Mesenchymal stem cell (in vitro differentiated cells and primary cell): ENCODE data around the gene LRRC37B.
"Not testable (repeated sequence)": the region's sequence is repeated elsewhere in the genome, so short reads cannot be mapped to it uniquely, and the experiment has no call there.

Source experiments
- DNase-seq: peaks from one replicate; pipeline ENCODE4 v3.0.0-alpha.2; 2013
- H2AFZ ChIP-seq: one replicate; pipeline ENCODE4 v1.6.1; 2013; ENCODE audit warnings: low read depth, mild to moderate bottlenecking, control low read depth, inconsistent platforms, low read length, moderate library complexity
- H2AK5ac ChIP-seq: 2 replicates; pipeline ENCODE4 v1.6.1; 2013; ENCODE audit warnings: low read length, moderate library complexity, mild to moderate bottlenecking, inconsistent platforms; ENCODE audit not compliant: severe bottlenecking
- H2BK120ac ChIP-seq: one replicate; pipeline ENCODE4 v1.6.1; 2013; ENCODE audit warnings: low read depth, mild to moderate bottlenecking, inconsistent platforms, low read length, moderate library complexity
- H2BK12ac ChIP-seq, 2 experiments: one replicate each; pipeline ENCODE4 v1.6.1; 2013; ENCODE audit warnings: inconsistent platforms in 2 of 2, low read length in 2 of 2, mild to moderate bottlenecking in 2 of 2, moderate library complexity in 2 of 2, control low read depth in 1 of 2
- H2BK15ac ChIP-seq: one replicate; pipeline ENCODE4 v1.6.1; 2013; ENCODE audit warnings: mild to moderate bottlenecking, low read depth, inconsistent platforms; ENCODE audit not compliant: poor library complexity, severe bottlenecking
- H2BK5ac ChIP-seq: 2 replicates; pipeline ENCODE4 v1.6.1; 2013; ENCODE audit warnings: low read depth, mild to moderate bottlenecking, low read length, control low read depth, inconsistent platforms; ENCODE audit not compliant: poor library complexity, severe bottlenecking
- H3K14ac ChIP-seq, 2 experiments: one replicate each; pipeline ENCODE4 v1.6.1; 2013; ENCODE audit warnings: inconsistent platforms in 2 of 2, low read length in 2 of 2, control low read depth in 1 of 2, mild to moderate bottlenecking in 1 of 2, moderate library complexity in 1 of 2
- H3K18ac ChIP-seq, 2 experiments: one replicate each; pipeline ENCODE4 v1.6.1; 2013; ENCODE audit warnings: inconsistent platforms in 2 of 2, low read length in 2 of 2, control low read depth in 1 of 2, low read depth in 1 of 2, mild to moderate bottlenecking in 1 of 2
- H3K23ac ChIP-seq, 2 experiments: one replicate each; pipeline ENCODE4 v1.6.1; 2013; ENCODE audit warnings: inconsistent platforms in 2 of 2, low read length in 2 of 2, mild to moderate bottlenecking in 2 of 2, moderate library complexity in 2 of 2, control low read depth in 1 of 2
- H3K27ac ChIP-seq: 2 replicates; pipeline ENCODE4 v1.5.1; 2013; ENCODE audit warnings: mild to moderate bottlenecking, moderate library complexity, low read length, control low read depth, inconsistent platforms; ENCODE audit not compliant: poor library complexity, severe bottlenecking
- H3K27me3 ChIP-seq, 2 experiments: 2 replicates each; pipeline versions ENCODE4 v1.6.1 to v1.7.0; 2013; ENCODE audit warnings: low read length in 2 of 2, mild to moderate bottlenecking in 2 of 2, moderate library complexity in 2 of 2, control low read depth in 1 of 2, inconsistent platforms in 1 of 2; ENCODE audit not compliant: control insufficient read depth in 1 of 2, insufficient read depth in 1 of 2
- H3K36me3 ChIP-seq, 2 experiments: 2 replicates each; pipeline versions ENCODE4 v1.6.1 to v1.7.0; 2013; ENCODE audit warnings: low read length in 2 of 2, control low read depth in 1 of 2, inconsistent platforms in 1 of 2, low read depth in 1 of 2, mild to moderate bottlenecking in 1 of 2; ENCODE audit not compliant: insufficient read depth in 2 of 2, control insufficient read depth in 1 of 2
- H3K4ac ChIP-seq, 2 experiments: one replicate each; pipeline ENCODE4 v1.6.1; 2013; ENCODE audit warnings: inconsistent platforms in 2 of 2, low read length in 2 of 2, mild to moderate bottlenecking in 2 of 2, moderate library complexity in 2 of 2, control low read depth in 1 of 2, low read depth in 1 of 2
- H3K4me1 ChIP-seq: 2 replicates; pipeline ENCODE4 v1.6.1; 2013; ENCODE audit warnings: low read depth, low read length, control low read depth; ENCODE audit not compliant: control insufficient read depth, insufficient read depth
- H3K4me2 ChIP-seq: 2 replicates; pipeline ENCODE4 v1.6.1; 2013; ENCODE audit warnings: low read length, mild to moderate bottlenecking, inconsistent platforms; ENCODE audit not compliant: poor library complexity, severe bottlenecking
- H3K4me3 ChIP-seq, 2 experiments: 2 replicates each; pipeline versions ENCODE4 v1.5.1 to v1.7.0; 2013; ENCODE audit warnings: low read length in 2 of 2, mild to moderate bottlenecking in 2 of 2, control low read depth in 1 of 2, low read depth in 1 of 2; ENCODE audit not compliant: insufficient read depth in 1 of 2
- H3K79me1 ChIP-seq: replicated peaks from 2 replicates; pipeline ENCODE4 v1.6.1; 2013; ENCODE audit warnings: mild to moderate bottlenecking, control low read depth, low read length, inconsistent platforms; ENCODE audit not compliant: poor library complexity, severe bottlenecking
- H3K9ac ChIP-seq: 2 replicates; pipeline ENCODE4 v1.7.0; 2013; ENCODE audit warnings: mild to moderate bottlenecking, low read length, moderate library complexity
- H3K9me3 ChIP-seq: 2 replicates; pipeline ENCODE4 v1.7.0; 2013; ENCODE audit warnings: mild to moderate bottlenecking, low read length; ENCODE audit not compliant: control insufficient read depth
- H4K8ac ChIP-seq: one replicate; pipeline ENCODE4 v1.6.1; 2013; ENCODE audit warnings: inconsistent platforms, mild to moderate bottlenecking, low read length, moderate library complexity
- H4K91ac ChIP-seq: one replicate; pipeline ENCODE4 v1.6.1; 2013; ENCODE audit warnings: mild to moderate bottlenecking, low read length, inconsistent platforms
- WGBS: methylation state at CpG from one replicate; pipeline ENCODE4 v1.1.7; 2013; ENCODE audit warnings: mixed read lengths; 5-methylcytosine and 5-hydroxymethylcytosine counted together

Gene LRRC37B

DNA sequence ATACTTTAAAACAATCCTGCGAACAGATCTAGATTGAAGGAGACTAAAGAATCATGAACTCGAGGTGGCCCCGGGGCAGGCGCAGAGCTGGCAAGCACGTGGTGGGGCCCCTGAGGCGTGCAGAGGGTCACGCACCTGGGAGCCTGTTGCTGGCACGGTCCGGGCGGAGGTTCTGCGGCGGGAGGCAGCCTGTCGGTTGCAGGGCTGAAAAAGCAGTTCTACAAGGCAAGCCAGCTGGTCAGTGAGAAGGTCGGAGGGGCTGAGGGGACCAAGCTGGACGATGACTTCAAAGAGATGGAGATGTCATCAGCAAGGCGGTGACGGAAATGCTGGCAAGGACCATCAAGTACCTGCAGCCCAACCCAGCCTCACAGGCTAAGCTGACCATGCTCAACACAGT is 33.1 kb downstream of the LRRC37B start:
- H2BK12ac ChIP-seq, H2BK5ac ChIP-seq, H2AFZ ChIP-seq, H3K79me1 ChIP-seq, H3K9me3 ChIP-seq, H4K8ac ChIP-seq, H3K4ac ChIP-seq, H2BK15ac ChIP-seq, H3K27me3 ChIP-seq, H2BK120ac ChIP-seq, H3K27ac ChIP-seq, H3K4me2 ChIP-seq, H2AK5ac ChIP-seq, H3K23ac ChIP-seq, H3K14ac ChIP-seq, H3K18ac ChIP-seq, H3K9ac ChIP-seq, H3K4me1 ChIP-seq, H3K4me3 ChIP-seq, DNase-seq, H4K91ac ChIP-seq: not testable (repeated sequence)
- peaks cover 30 to 40% of the 10 kb centered on the region in 2 experiments for H3K36me3 ChIP-seq
- WGBS: 96% methylated on average over 17 of the region's 17 CpGs

DNA sequence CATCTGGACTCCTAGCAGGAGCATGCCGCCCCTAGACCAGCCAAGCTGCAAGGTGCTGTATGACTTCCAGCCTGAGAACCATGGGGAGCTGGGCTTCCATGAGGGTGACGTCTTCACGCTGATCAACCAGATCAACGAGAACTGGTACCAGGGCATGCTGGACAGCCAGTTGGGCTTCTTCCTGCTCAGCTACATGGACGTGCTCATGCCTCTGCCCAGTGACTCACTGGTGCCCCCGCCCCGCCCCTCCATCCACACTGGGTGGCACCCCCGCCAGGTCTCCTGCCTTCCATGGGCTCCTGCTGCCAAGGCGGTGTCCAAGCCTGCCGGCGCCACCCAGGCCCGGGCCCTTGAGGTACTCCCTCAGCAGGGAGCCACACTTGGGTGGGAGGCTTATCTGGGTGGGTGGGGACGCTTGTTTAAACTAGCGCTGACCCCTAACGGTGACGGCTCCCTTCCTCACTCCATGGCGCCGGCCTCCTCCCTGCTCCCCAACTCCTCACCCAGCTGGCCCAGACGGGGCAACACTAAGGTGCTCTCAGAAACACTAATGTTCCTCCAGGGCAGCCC is 34.2 kb downstream of the LRRC37B start:
- H3K23ac ChIP-seq, H3K27me3 ChIP-seq, H2BK12ac ChIP-seq, H3K4me1 ChIP-seq, H3K9me3 ChIP-seq, H2BK120ac ChIP-seq, H3K4me3 ChIP-seq, DNase-seq, H3K18ac ChIP-seq, H3K14ac ChIP-seq, H3K4ac ChIP-seq, H3K4me2 ChIP-seq, H2BK15ac ChIP-seq, H2AFZ ChIP-seq, H4K8ac ChIP-seq, H3K79me1 ChIP-seq, H4K91ac ChIP-seq, H2AK5ac ChIP-seq, H3K27ac ChIP-seq, H2BK5ac ChIP-seq, H3K9ac ChIP-seq: not testable (repeated sequence)
- WGBS: 95% methylated on average over 15 of the region's 19 CpGs
- peaks cover 26 to 28% of the 10 kb centered on the region in 2 experiments for H3K36me3 ChIP-seq

DNA sequence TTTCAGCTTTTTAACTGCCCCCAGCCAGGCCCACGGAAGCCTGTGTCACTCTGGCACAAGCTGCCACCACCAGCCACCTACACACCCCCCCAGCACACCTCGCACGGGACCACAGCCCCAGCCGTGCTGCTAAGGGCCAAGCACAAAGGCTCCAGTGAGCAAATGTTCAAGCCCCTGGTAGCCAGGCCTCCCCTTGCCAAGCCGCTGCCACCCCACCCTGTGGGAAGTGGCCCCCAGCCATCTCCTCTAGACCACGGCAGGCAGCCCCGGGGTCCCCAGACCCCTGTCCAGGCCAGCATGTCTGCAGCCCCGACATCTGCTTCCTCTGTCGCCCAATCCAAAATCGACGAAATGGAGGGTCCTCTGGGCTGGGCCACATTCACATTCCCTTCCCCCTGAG is 35.1 kb downstream of the LRRC37B start:
- not testable (repeated sequence) for H2BK15ac ChIP-seq, H3K9me3 ChIP-seq, DNase-seq, H2BK12ac ChIP-seq, H4K8ac ChIP-seq, H3K14ac ChIP-seq, H2BK5ac ChIP-seq, H3K18ac ChIP-seq, H3K4me3 ChIP-seq, H3K27ac ChIP-seq, H2BK120ac ChIP-seq, H2AFZ ChIP-seq, H3K27me3 ChIP-seq, H2AK5ac ChIP-seq, H4K91ac ChIP-seq, H3K79me1 ChIP-seq, H3K4me1 ChIP-seq, H3K9ac ChIP-seq, H3K23ac ChIP-seq, H3K4ac ChIP-seq, H3K4me2 ChIP-seq
- H3K36me3 ChIP-seq: peaks cover 19 to 22% of the 10 kb centered on the region in 2 experiments
- WGBS: 100% methylated on average over 4 of the region's 11 CpGs

DNA sequence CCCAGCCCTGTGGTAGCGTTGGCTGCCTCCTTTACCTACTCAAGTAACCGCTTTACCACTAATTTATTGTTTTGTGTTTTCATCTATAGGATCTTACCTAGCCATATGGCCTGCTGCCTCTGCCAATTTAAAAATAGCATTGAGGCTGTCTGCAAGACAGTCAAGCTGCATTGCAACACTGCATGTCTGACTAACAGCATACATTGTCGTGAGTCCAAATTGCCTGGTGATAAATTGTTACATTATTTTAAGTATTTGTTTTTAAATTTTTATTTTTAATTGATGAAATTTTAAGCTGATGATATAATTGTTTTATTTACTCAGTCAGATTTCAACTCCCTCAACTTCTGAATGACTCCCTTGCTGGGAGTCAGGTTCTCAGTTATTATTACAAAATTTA is 38.4 kb downstream of the LRRC37B start:
- H2BK15ac ChIP-seq, H3K9ac ChIP-seq, H2AFZ ChIP-seq, H3K4me2 ChIP-seq, H2AK5ac ChIP-seq, H2BK5ac ChIP-seq, H4K8ac ChIP-seq, H3K27me3 ChIP-seq, H3K79me1 ChIP-seq, H3K9me3 ChIP-seq, H3K27ac ChIP-seq, H3K4ac ChIP-seq, DNase-seq, H3K4me3 ChIP-seq, H3K18ac ChIP-seq, H4K91ac ChIP-seq, H2BK120ac ChIP-seq, H3K14ac ChIP-seq, H2BK12ac ChIP-seq, H3K4me1 ChIP-seq, H3K23ac ChIP-seq: not testable (repeated sequence)
- H3K36me3 ChIP-seq: peaks cover 13% of the 10 kb centered on the region in 2 experiments
- WGBS: 100% methylated on average over 2 of the region's 3 CpGs
